Renal cortex interstitium (tissue), 11 donors: Measurements from ENCODE around the gene ZNRF2. TPM values are rescaled to one million over a fixed set of nuclear protein-coding genes. Genes with fewer than 3 reads are reported as not detected.

Experiments used
- DNase-seq, 11 donors: peaks; one replicate each; pipeline ENCODE4 v3.0.0-alpha.2; 2013; ENCODE audit warnings: low read depth in 9 of 11, low spot score in 4 of 11; ENCODE audit errors: extremely low read depth in 1 of 11
- polyA plus RNA-seq, 3 donors: library from polyadenylated mRNA; unstranded; fragments of 120-200 nt; gene quantifications; one replicate each; pipeline ENCODE4 v1.2.1, GENCODE V29; 2013; ENCODE audit not compliant: insufficient read length in 3 of 3

ZNRF2 gene
- polyA plus RNA-seq, 3 donors: 16.3 to 17.2 (median 16.5) TPM

DNA sequence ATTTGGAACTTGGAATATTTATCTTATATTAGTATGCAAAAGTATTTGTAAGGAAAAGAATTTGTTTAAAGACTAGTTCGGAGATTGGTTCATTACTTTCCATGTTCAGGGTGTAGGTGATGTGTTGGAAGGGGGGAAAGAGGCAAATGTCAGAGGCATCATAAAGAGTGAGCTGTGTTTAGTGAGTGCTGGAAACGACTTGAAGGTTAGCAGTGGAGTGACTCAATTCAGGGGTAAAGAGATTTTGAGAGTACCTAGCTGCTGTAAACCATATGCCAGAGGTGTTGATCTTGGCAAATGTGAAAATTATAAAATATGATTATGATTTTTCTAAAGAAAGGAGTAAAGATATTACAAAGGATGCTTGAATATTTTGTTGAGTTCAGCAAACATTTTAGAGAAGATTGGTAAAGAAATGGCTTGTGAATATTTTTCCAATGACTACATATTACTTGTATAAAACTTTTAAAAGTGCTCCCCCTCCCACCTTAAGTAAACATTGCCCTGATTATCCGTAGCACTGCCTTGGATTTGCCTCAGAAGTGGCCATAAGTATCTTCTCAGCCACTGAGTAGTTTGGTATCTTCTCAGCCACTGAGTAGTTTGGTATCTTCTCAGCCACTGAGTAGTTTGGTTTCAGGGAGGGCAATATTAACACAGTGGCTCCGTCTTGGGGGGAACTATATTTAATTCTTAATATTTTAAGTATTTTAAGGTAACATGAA is 51.5 kb downstream of the ZNRF2 start:
- no peak for DNase-seq

GRCh38 chr7:30344513-30344912 is 60.1 kb downstream of the ZNRF2 start:
- no peak for DNase-seq

GRCh38 chr7:30347226-30348082 is 63.1 kb downstream of the ZNRF2 start:
- no peak for DNase-seq

- DNase-seq: no peak
Observed at GRCh38 chr7:30348083-30348560, 63.7 kb downstream of the ZNRF2 start.

DNA sequence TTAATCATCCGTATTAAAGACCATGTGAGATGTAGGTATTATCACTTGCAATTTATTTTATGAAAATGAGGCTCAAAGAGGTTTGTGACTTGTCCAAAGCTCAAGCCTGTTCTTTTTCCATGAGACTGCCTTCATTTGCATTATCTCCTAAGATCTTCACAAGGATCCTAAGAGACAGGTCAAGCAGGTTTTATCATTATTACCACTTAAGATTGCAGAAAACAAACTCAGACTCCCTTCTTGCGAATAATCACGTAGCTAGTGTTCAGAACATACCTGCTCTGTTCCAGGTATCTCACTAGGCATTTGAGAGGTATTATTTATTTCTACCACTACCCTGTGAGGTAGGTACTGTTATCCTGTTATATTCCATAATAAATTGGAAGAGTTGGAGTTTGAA is 64.8 kb downstream of the ZNRF2 start:
- no peak for DNase-seq

GRCh38 chr7:30349816-30350215 is 65.4 kb downstream of the ZNRF2 start:
- DNase-seq: no peak

DNA sequence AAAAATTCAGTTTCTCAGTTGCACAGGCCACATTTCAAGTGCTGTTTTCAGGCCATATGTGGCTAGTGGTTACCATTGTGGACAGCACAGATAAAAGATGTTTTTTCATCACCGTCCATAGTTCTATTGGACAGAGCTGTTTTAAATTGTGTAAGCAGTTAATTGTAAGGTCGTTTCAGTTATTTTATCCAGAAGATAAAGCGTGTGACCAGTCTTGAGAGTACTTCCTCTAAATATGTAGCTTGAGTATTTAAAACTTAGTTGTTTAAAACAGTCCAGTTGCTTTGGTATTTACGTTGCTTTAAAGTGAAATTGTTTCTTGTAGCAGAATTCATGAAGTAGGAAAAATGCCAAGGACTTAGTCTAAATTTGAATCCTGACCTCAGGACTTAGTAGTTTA is 66.9 kb downstream of the ZNRF2 start:
- DNase-seq: no peak

DNA sequence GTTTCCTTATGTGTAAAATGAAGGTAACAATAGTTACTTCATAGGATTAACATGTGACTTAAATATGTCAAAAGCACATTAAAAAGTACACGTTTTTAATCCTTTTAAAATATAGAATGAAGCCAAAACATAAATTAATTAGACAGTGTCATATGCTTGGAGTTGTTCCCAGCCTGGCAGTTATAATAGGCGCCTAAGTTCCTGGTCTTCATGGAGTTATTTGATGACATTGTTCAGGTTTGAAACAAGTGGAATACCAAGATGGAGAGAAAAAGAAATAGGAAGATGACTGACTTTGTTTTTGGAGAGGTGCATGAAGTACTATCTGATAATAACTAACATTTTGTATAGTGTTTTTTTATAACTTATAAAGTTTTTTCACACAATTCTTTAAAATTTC is 67.3 kb downstream of the ZNRF2 start:
- no peak for DNase-seq

- DNase-seq: no peak
Observed at GRCh38 chr7:30352169-30352568, 67.8 kb downstream of the ZNRF2 start.

DNA sequence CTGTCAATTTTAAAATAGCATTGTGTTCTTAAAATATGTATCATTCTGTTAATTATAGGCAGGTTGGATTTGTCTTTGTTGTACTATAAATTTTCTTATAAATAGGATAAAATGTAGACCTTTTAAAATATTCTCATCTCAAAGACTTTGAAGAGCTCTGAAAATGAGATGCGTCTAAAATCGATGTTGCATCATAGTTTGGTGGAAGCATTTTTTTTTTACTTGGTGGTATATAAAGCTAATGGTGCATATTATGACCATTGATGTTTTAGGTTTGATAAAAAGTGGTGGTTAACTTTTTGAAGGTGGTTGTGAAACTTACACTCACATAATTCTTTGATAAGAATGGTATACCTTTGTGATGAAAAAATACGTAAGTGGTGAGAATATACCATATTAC is 69.1 kb downstream of the ZNRF2 start:
- DNase-seq: no peak

- no peak for DNase-seq
Observed at GRCh38 chr7:30353932-30354607, 69.7 kb downstream of the ZNRF2 start.

GRCh38 chr7:30354791-30355190 is 70.4 kb downstream of the ZNRF2 start:
- DNase-seq: no peak

- no peak for DNase-seq
Observed at GRCh38 chr7:30359957-30360356, 75.6 kb downstream of the ZNRF2 start.

DNA sequence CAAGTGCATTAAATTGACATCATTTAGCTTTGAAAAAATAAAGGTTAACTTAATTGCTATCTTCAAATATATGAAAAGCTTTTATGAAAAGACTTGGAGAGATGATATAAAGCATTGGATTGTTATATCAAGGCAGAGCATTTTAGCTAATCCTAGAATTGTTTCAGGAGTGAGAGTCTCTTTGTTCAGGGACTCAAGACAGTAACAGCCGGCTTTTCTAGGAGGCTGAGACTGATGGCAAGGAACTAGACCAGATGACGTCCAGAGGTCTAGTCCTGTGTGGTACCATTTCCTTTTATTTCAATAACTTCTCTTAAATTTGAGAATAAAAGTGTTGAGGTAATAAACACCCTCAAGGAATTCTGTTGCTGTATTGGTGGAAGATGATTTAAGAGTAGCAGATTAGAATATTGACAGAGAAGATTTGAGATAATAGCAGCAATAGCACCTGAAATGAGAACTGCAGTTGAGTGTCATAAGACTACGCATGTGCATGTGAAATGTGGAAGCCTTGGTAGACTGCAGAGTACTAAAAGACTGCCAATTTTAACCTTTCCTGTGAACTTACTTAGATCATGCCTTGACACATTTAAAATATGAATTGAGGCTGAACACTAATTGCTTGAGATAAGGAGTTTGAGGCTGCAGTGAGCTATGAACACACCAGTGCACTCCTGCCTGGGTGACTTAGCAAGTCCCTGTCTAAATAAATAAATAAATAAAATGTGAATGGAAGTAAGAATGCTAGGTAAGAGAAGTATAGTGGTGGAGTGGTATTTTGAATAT is 79.6 kb downstream of the ZNRF2 start:
- DNase-seq: no peak

GRCh38 chr7:30364773-30365172 is 80.4 kb downstream of the ZNRF2 start:
- DNase-seq: no peak

DNA sequence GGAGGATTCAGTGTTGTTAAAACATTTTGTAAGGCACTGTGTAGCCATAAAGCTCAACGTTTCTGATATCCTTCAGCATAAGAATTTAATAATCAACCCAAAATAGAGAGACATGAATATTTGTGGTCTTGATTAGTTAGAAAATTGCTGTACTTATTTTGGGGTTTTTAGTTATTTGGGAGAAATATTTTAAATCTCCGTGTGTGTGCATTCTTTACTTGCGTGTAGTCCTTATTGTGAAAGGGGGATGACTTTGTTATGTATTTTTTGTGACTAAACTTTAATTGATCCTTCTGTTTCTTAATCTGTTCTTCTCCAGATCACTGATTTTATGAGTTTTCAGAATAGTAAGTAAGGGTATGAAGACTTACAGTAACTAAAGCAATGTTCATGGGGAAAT is 81.2 kb downstream of the ZNRF2 start:
- no peak for DNase-seq

- DNase-seq: no peak
Observed at GRCh38 chr7:30366606-30367005, 82.2 kb downstream of the ZNRF2 start.

GRCh38 chr7:30367561-30367960 is 83.2 kb downstream of the ZNRF2 start:
- no peak for DNase-seq

GRCh38 chr7:30369879-30370278 is 85.5 kb downstream of the ZNRF2 start:
- no peak for DNase-seq
